Measurements from ENCODE around the gene ACOXL. TPM values are rescaled to one million over a fixed set of nuclear protein-coding genes. Genes with fewer than 3 reads are reported as not detected.

ACOXL gene
- total and polyA plus RNA-seq, 9 of the 15 experiments (the other 6 are each of a cell fraction or from before 2014, with no cell fraction given) = 0.31 to 0.56 TPM; not detected in 7

GRCh38 chr2:110909501-110909900, 177.1 kb downstream of the ACOXL start:
- no peak for FAIRE-seq
- no peaks in the 10 kb centered on the region for H3K79me2 ChIP-seq (ENCODE audit: control insufficient read depth, insufficient read depth, low read length)
- intact Hi-C loops (cut with micrococcal nuclease) = no loop called here
- H3K9ac ChIP-seq (ENCODE audit: insufficient read depth in 1 of 2, low read depth in 2 of 2, low read length in 2 of 2) = no peak overlapping the region
- no peak for ATAC-seq
- H3K4me3 ChIP-seq = no peak overlapping the region
- no TSS peak for BruUV-seq (replicated peaks)
- peaks cover 0 to 17% of the 10 kb centered on the region in 2 experiments; a peak in 4 of 5 replicates for H3K27me3 ChIP-seq (ENCODE audit: control insufficient read depth in 2 of 2, insufficient read depth in 2 of 2, low read length in 2 of 2)
- WGBS (ENCODE audit: insufficient coverage, low coverage, missing lambda C conversion rate) = 0% methylated on average over 3 of the region's 3 CpGs
- POLR2A ChIA-PET = no interaction called here
- H3K36me3 ChIP-seq (ENCODE audit: control insufficient read depth, insufficient read depth, low read length) = no peaks in the 10 kb centered on the region
- no peak overlapping the region for H2AFZ ChIP-seq (ENCODE audit: low read depth, low read length)
- in situ Hi-C loops (cut with MboI) = no loop called here
- H3K9me3 ChIP-seq (replicated peaks; ENCODE audit: control insufficient read depth, insufficient read depth, low read depth, low read length) = peaks cover 2% of the 10 kb centered on the region
- H3K4me1 ChIP-seq (replicated peaks in 1 of 2; ENCODE audit: control insufficient read depth in 2 of 2, insufficient read depth in 2 of 2, low read length in 2 of 2) = no peaks in the 10 kb centered on the region
- H4K20me1 ChIP-seq (replicated peaks; ENCODE audit: control insufficient read depth, insufficient read depth, low read length) = no peaks in the 10 kb centered on the region
- CTCF ChIA-PET (ENCODE audit: low intra/inter-chr PET ratio) = no interaction called here
- H3K9me1 ChIP-seq (ENCODE audit: control insufficient read depth, insufficient read depth, low read length) = no peaks in the 10 kb centered on the region
- no peak for TF ChIP-seq KHSRP (IDR thresholded peaks at IDR 0.05)
- no peak for TF ChIP-seq TEAD2 (tag; IDR thresholded peaks at IDR 0.05)
- TF ChIP-seq FUS (optimal IDR thresholded peaks at IDR 0.05; ENCODE audit: low read depth, low read length) = no peak
- no peak for TF ChIP-seq L3MBTL2 (IDR thresholded peaks at IDR 0.05)
- TF ChIP-seq SP1 (CRISPR knock-in tag; IDR thresholded peaks at IDR 0.05) = no peak
- TF ChIP-seq EWSR1 (IDR thresholded peaks at IDR 0.05; ENCODE audit: borderline replicate concordance, low read depth, partially characterized antibody) = no peak
- no peak for TF ChIP-seq CBX3 (IDR thresholded peaks at IDR 0.05; ENCODE audit: borderline replicate concordance in 1 of 2, low read length in 2 of 2)
- H3K27ac ChIP-seq (ENCODE audit: extremely low read depth, low read depth, low read length) = no peak overlapping the region
- H3K4me2 ChIP-seq (ENCODE audit: insufficient read depth, low read length) = no peak overlapping the region
- DNase-seq (ENCODE audit: extremely low read depth in 1 of 4, low spot score in 3 of 4) = no peak

GRCh38 chr2:110910423-110910822, 178.1 kb downstream of the ACOXL start:
- Histone ChIP-seq H3K4me3 (no peak overlapping the region), H3K36me3 (ENCODE audit: control insufficient read depth, insufficient read depth, low read length) (no peaks in the 10 kb centered on the region), H3K27ac (ENCODE audit: extremely low read depth, low read depth, low read length) (no peak overlapping the region), H4K20me1 (replicated peaks; ENCODE audit: control insufficient read depth, insufficient read depth, low read length) (no peaks in the 10 kb centered on the region), H3K79me2 (ENCODE audit: control insufficient read depth, insufficient read depth, low read length) (no peaks in the 10 kb centered on the region), H3K27me3 (ENCODE audit: control insufficient read depth in 2 of 2, insufficient read depth in 2 of 2, low read length in 2 of 2) (peaks cover 0 to 8% of the 10 kb centered on the region in 2 experiments; a peak in 3 of 5 replicates), H3K9me3 (replicated peaks; ENCODE audit: control insufficient read depth, insufficient read depth, low read depth, low read length) (peaks cover 2% of the 10 kb centered on the region), H3K9me1 (ENCODE audit: control insufficient read depth, insufficient read depth, low read length) (no peaks in the 10 kb centered on the region), H3K4me1 (replicated peaks in 1 of 2; ENCODE audit: control insufficient read depth in 2 of 2, insufficient read depth in 2 of 2, low read length in 2 of 2) (no peaks in the 10 kb centered on the region), H2AFZ (ENCODE audit: low read depth, low read length) (no peak overlapping the region), H3K4me2 (ENCODE audit: insufficient read depth, low read length) (no peak overlapping the region), H3K9ac (ENCODE audit: insufficient read depth in 1 of 2, low read depth in 2 of 2, low read length in 2 of 2) (no peak overlapping the region)
- 0% methylated on average over 1 of the region's 1 CpG for WGBS (ENCODE audit: insufficient coverage, low coverage, missing lambda C conversion rate)
- intact Hi-C loops (cut with micrococcal nuclease) (no loop called here), in situ Hi-C loops (cut with MboI) (no loop called here)
- ChIA-PET POLR2A (no interaction called here), CTCF (ENCODE audit: low intra/inter-chr PET ratio) (no interaction called here)
- BruUV-seq (replicated peaks) = no TSS peak
- no peak for DNase-seq (ENCODE audit: extremely low read depth in 1 of 4, low spot score in 3 of 4)
- no peak for ATAC-seq
- FAIRE-seq = no peak
- TF ChIP-seq ATF1 (CRISPR knock-in tag; IDR thresholded peaks at IDR 0.05) = no peak
- no peak for TF ChIP-seq ATF1 (tag; IDR thresholded peaks at IDR 0.05)
- no peak for TF ChIP-seq PRDM10 (IDR thresholded peaks at IDR 0.05; ENCODE audit: partially characterized antibody)
- no peak for TF ChIP-seq ZNF507 (tag; conservative IDR thresholded peaks at IDR 0.05)
- TF ChIP-seq HDAC1 (IDR thresholded peaks at IDR 0.05) = no peak
- TF ChIP-seq CHD4 (IDR thresholded peaks at IDR 0.05; ENCODE audit: insufficient read depth, insufficient replicate concordance, low read depth, low read length, poor library complexity, severe bottlenecking) = no peak
- TF ChIP-seq ZBTB17 (CRISPR knock-in tag; IDR thresholded peaks at IDR 0.05) = no peak
- no peak for TF ChIP-seq RBBP5 (IDR thresholded peaks at IDR 0.05; ENCODE audit: borderline replicate concordance, insufficient read depth, low read length, poor library complexity, severe bottlenecking)

Data from K562 (cell line).